OCI-LY7 (cell line): ENCODE results near the gene FCER1G. TPM values are rescaled to one million over a fixed set of nuclear protein-coding genes. Genes with fewer than 3 reads are reported as not detected.
A peak's percentile ranks its signal among the peaks of the same experiment; 100 is the strongest.

Experiments used
- BruUV-seq: library from RNA; stranded (reverse); fragments of 400-500 nt; replicated peaks from 2 replicates; lab custom pipeline; 2021; lab: Mats Ljungman, UMichigan
- CTCF ChIA-PET: fragments of 300-600 bp; sonication (Branson Sonifier 250); formaldehyde crosslinking; loops from one replicate; lab custom pipeline; 2022; ENCODE audit warnings: antibody characterized with exemption; ENCODE audit not compliant: unreplicated experiment; lab: Charles Lee
- POLR2A ChIA-PET: fragments of 300-600 bp; sonication (Branson Sonifier 250); formaldehyde crosslinking; loops from one replicate; lab custom pipeline; 2022; ENCODE audit warnings: antibody characterized with exemption; lab: Charles Lee
- DNase-seq: peaks from one replicate; pipeline ENCODE4 v3.0.0-alpha.2; 2015; ENCODE audit warnings: low spot score
- H2AFZ ChIP-seq: fragments of 200-600 bp; sonication (generic), shearing (Covaris generic); 2 replicates; pipeline ENCODE4 v1.6.1; 2014; ENCODE audit warnings: mild to moderate bottlenecking, antibody characterized with exemption, low read length, moderate library complexity
- H3K27ac ChIP-seq: fragments of 200-600 bp; sonication (generic); 2 replicates; pipeline ENCODE4 v1.5.1; 2014; ENCODE audit warnings: mixed run types, low read depth, mild to moderate bottlenecking, moderate library complexity, low read length, inconsistent platforms; ENCODE audit not compliant: poor library complexity, severe bottlenecking
- H3K36me3 ChIP-seq: fragments of 200-600 bp; sonication (generic); 2 replicates; pipeline ENCODE4 v1.6.1; 2014; ENCODE audit warnings: mild to moderate bottlenecking, antibody characterized with exemption, low read length, moderate library complexity, mixed read lengths; ENCODE audit not compliant: insufficient read depth
- H3K4me1 ChIP-seq: fragments of 200-600 bp; sonication (generic); 2 replicates; pipeline ENCODE4 v1.5.1; 2014; ENCODE audit warnings: mild to moderate bottlenecking, low read length; ENCODE audit not compliant: insufficient read depth, poor library complexity, severe bottlenecking
- H3K4me2 ChIP-seq: fragments of 200-600 bp; sonication (generic); 2 replicates; pipeline ENCODE4 v1.6.1; 2014; ENCODE audit warnings: mild to moderate bottlenecking, low read length
- H3K4me3 ChIP-seq: fragments of 200-600 bp; sonication (generic); 2 replicates; pipeline ENCODE4 v1.5.1; 2014; ENCODE audit warnings: mild to moderate bottlenecking, low read depth, low read length; ENCODE audit not compliant: poor library complexity, severe bottlenecking
- H3K79me2 ChIP-seq: fragments of 200-600 bp; sonication (generic); 2 replicates; pipeline ENCODE4 v1.6.1; 2016; ENCODE audit warnings: low read depth, mild to moderate bottlenecking, low read length, moderate library complexity, mixed read lengths; ENCODE audit not compliant: insufficient read depth
- H3K9me2 ChIP-seq: fragments of 200-600 bp; sonication (generic); 2 replicates; pipeline ENCODE4 v1.6.1; 2016; ENCODE audit warnings: mild to moderate bottlenecking, low read length, mixed read lengths; ENCODE audit not compliant: insufficient read depth
- H3K9me3 ChIP-seq: fragments of 200-600 bp; sonication (generic); 2 replicates; pipeline ENCODE4 v1.6.1; 2014; ENCODE audit warnings: mild to moderate bottlenecking, mixed run types, low read length, mixed read lengths
- H4K20me1 ChIP-seq: fragments of 200-600 bp; sonication (generic); 2 replicates; pipeline ENCODE4 v1.6.1; 2014; ENCODE audit warnings: mild to moderate bottlenecking, antibody characterized with exemption, low read length, moderate library complexity, mixed read lengths; ENCODE audit not compliant: insufficient read depth
- CTCF ChIP-seq: fragments of 200-600 bp; sonication (generic); conservative IDR thresholded peaks from 2 replicates; pipeline ENCODE4 v1.5.1; 2014; ENCODE audit warnings: mild to moderate bottlenecking, antibody characterized with exemption, low read length, moderate library complexity, mixed read lengths
- EZH2phosphoT487 ChIP-seq: fragments of 200-600 bp; sonication (generic); IDR thresholded peaks from 2 replicates; pipeline ENCODE4 v1.6.1; 2018; ENCODE audit warnings: low read depth, borderline replicate concordance, mild to moderate bottlenecking, mixed run types, antibody characterized with exemption, low read length, moderate library complexity, mixed read lengths
- intact Hi-C: fragments of 100-400 bp; cut with micrococcal nuclease; formaldehyde crosslinking; loops from one replicate; pipeline ENCODE4 v1.10.0; 2022; ENCODE audit not compliant: unreplicated experiment
- total RNA-seq, 2 experiments: library from RNA; depleted of rRNA in 1 of 2; stranded (reverse); fragments of >200 nt in 1 of 2; shearing (Covaris generic) in 1 of 2; gene quantifications; 2 replicates each; pipeline ENCODE4 v1.2.3, GENCODE V29; 2014 to 2022

The FCER1G gene
- total RNA-seq, 2 experiments from 2014 or later: 0.88 to 3.2 TPM

- Histone ChIP-seq H3K4me3 (peak overlapping the region; percentile 45), H2AFZ (peak overlapping the region; percentile 68), H3K9me3 (no peaks in the 10 kb centered on the region), H3K4me1 (peaks cover 58% of the 10 kb centered on the region), H4K20me1 (no peaks in the 10 kb centered on the region), H3K36me3 (no peaks in the 10 kb centered on the region), H3K9me2 (no peaks in the 10 kb centered on the region), H3K4me2 (peak overlapping the region; percentile 79), H3K79me2 (no peaks in the 10 kb centered on the region), H3K27ac (peak overlapping the region; percentile 92)
- TF ChIP-seq EZH2phosphoT487: no peak
- no peak for TF ChIP-seq CTCF
- ChIA-PET POLR2A (interaction anchor here (0.6 to 3.5 kb wide), 7 partner anchors 17 to 204 kb away, joined by 3 to 17 read pairs (median 4); partner anchors contain the start of genes NDUFS2 and UFC1), CTCF (interaction anchor here (0.7 kb wide), 1 partner anchor 58 kb away, joined by 6 read pairs; no protein-coding TSS in a partner anchor)
- DNase-seq: peak; percentile 88
- no TSS peak for BruUV-seq
- intact Hi-C loops: no loop called here
Observed at GRCh38 chr1:161185282-161185682, 29.8 kb upstream of the FCER1G start.

- intact Hi-C loops: no loop called here
- no peaks in the 10 kb centered on the region for H3K79me2 ChIP-seq
- peak overlapping the region; percentile 92 for H3K27ac ChIP-seq
- ChIA-PET POLR2A (interaction anchor here (0.6 to 3.5 kb wide), 13 partner anchors 8 to 203 kb away, joined by 3 to 17 read pairs (median 4); partner anchors contain the start of genes B4GALT3, NDUFS2, TOMM40L and UFC1), CTCF (interaction anchor here (0.7 to 1.0 kb wide), 2 partner anchors 17 to 58 kb away, joined by 6 to 7 read pairs; partner anchors contain the start of gene NDUFS2)
- no peaks in the 10 kb centered on the region for H3K9me2 ChIP-seq
- H4K20me1 ChIP-seq: no peaks in the 10 kb centered on the region
- TF ChIP-seq EZH2phosphoT487 (no peak), CTCF (no peak)
- H3K9me3 ChIP-seq: no peaks in the 10 kb centered on the region
- peaks cover 58% of the 10 kb centered on the region for H3K4me1 ChIP-seq
- H3K36me3 ChIP-seq: no peaks in the 10 kb centered on the region
- BruUV-seq: TSS peak; percentile 81
- peak overlapping the region; percentile 45 for H3K4me3 ChIP-seq
- peak; percentile 78 for DNase-seq
- H3K4me2 ChIP-seq: peak overlapping the region; percentile 79
- H2AFZ ChIP-seq: peak overlapping the region; percentile 68
Observed at GRCh38 chr1:161185732-161186311, 29.3 kb upstream of the FCER1G start.

- BruUV-seq: no TSS peak
- Histone ChIP-seq H2AFZ (peak overlapping the region; percentile 68; the same call in 1 of the 2 replicates), H3K4me1 (peaks cover 57% of the 10 kb centered on the region), H3K36me3 (no peaks in the 10 kb centered on the region), H3K27ac (peak overlapping the region; percentile 92), H3K9me3 (no peaks in the 10 kb centered on the region), H3K4me2 (no peak overlapping the region), H3K9me2 (no peaks in the 10 kb centered on the region), H4K20me1 (no peaks in the 10 kb centered on the region), H3K4me3 (no peak overlapping the region), H3K79me2 (no peaks in the 10 kb centered on the region)
- no peak for TF ChIP-seq CTCF
- TF ChIP-seq EZH2phosphoT487: no peak
- intact Hi-C loops: no loop called here
- no peak for DNase-seq
- POLR2A ChIA-PET: interaction anchor here (0.7 to 3.5 kb wide), 5 partner anchors 15 to 38 kb away, joined by 3 to 17 read pairs (median 6); partner anchors contain the start of genes NDUFS2, TOMM40L and UFC1
- CTCF ChIA-PET: no interaction called here
Observed at GRCh38 chr1:161187311-161187710, 27.8 kb upstream of the FCER1G start.
